ENCODE measurements around the gene FBXL4.

The FBXL4 gene

GRCh38 chr6:98885330-98885729 lies 62.4 kb downstream of the FBXL4 start:
- no peak for DNase-seq

GRCh38 chr6:98880486-98880885 lies 67.3 kb downstream of the FBXL4 start:
- no peak for DNase-seq
- TF ChIP-seq GATA1 (IDR thresholded peaks at IDR 0.05; ENCODE audit: low read depth, low read length) (no peak), POLR2A (IDR thresholded peaks at IDR 0.05; ENCODE audit: low read length) (no peak)

More at GRCh38 chr6:98885330-98885729, 62.4 kb downstream of the FBXL4 start:
- TF ChIP-seq POLR2A (IDR thresholded peaks at IDR 0.05; ENCODE audit: low read length) (no peak), GATA1 (IDR thresholded peaks at IDR 0.05; ENCODE audit: low read depth, low read length) (no peak)

GRCh38 chr6:98877250-98877649 lies 70.5 kb downstream of the FBXL4 start:
- TF ChIP-seq GATA1 (IDR thresholded peaks at IDR 0.05; ENCODE audit: low read depth, low read length) (no peak), POLR2A (IDR thresholded peaks at IDR 0.05; ENCODE audit: low read length) (no peak)
- DNase-seq: no peak

- no peak for DNase-seq
- no peak for TF ChIP-seq POLR2A (IDR thresholded peaks at IDR 0.05; ENCODE audit: low read length)
Observed at GRCh38 chr6:98875375-98875774, 72.4 kb downstream of the FBXL4 start.

- DNase-seq: no peak
- no peak for TF ChIP-seq POLR2A (IDR thresholded peaks at IDR 0.05; ENCODE audit: low read length)
- no peak for TF ChIP-seq GATA1 (IDR thresholded peaks at IDR 0.05; ENCODE audit: low read depth, low read length)
Observed at GRCh38 chr6:98871821-98872220, 75.9 kb downstream of the FBXL4 start.

- no peak for DNase-seq
- TF ChIP-seq POLR2A (IDR thresholded peaks at IDR 0.05; ENCODE audit: low read length): no peak
- TF ChIP-seq GATA1 (IDR thresholded peaks at IDR 0.05; ENCODE audit: low read depth, low read length): no peak
Observed at GRCh38 chr6:98871057-98871456, 76.7 kb downstream of the FBXL4 start.

- no peak for DNase-seq
- TF ChIP-seq POLR2A (IDR thresholded peaks at IDR 0.05; ENCODE audit: low read length): no peak
- TF ChIP-seq GATA1 (IDR thresholded peaks at IDR 0.05; ENCODE audit: low read depth, low read length): no peak
Observed at GRCh38 chr6:98864497-98864896, 83.2 kb downstream of the FBXL4 start.

- no peak for DNase-seq
- no peak for TF ChIP-seq POLR2A (IDR thresholded peaks at IDR 0.05; ENCODE audit: low read length)
- no peak for TF ChIP-seq GATA1 (IDR thresholded peaks at IDR 0.05; ENCODE audit: low read depth, low read length)
Observed at GRCh38 chr6:98848539-98849242, 99.1 kb downstream of the FBXL4 start.

- no peak for DNase-seq
- TF ChIP-seq POLR2A (IDR thresholded peaks at IDR 0.05; ENCODE audit: low read length) (no peak), GATA1 (IDR thresholded peaks at IDR 0.05; ENCODE audit: low read depth, low read length) (no peak)
Observed at GRCh38 chr6:98847779-98848538, 99.8 kb downstream of the FBXL4 start.

GRCh38 chr6:98847416-98847778 lies 100.3 kb downstream of the FBXL4 start:
- no peak for DNase-seq
- TF ChIP-seq POLR2A (IDR thresholded peaks at IDR 0.05; ENCODE audit: low read length): no peak
- no peak for TF ChIP-seq GATA1 (IDR thresholded peaks at IDR 0.05; ENCODE audit: low read depth, low read length)

GRCh38 chr6:98846021-98846380 lies 101.7 kb downstream of the FBXL4 start:
- TF ChIP-seq GATA1 (IDR thresholded peaks at IDR 0.05; ENCODE audit: low read depth, low read length) (no peak), POLR2A (IDR thresholded peaks at IDR 0.05; ENCODE audit: low read length) (no peak)
- DNase-seq: no peak

GRCh38 chr6:98845211-98846020 lies 102.3 kb downstream of the FBXL4 start:
- TF ChIP-seq POLR2A (IDR thresholded peaks at IDR 0.05; ENCODE audit: low read length): no peak
- no peak for TF ChIP-seq GATA1 (IDR thresholded peaks at IDR 0.05; ENCODE audit: low read depth, low read length)
- DNase-seq: peak; percentile 62 to 81

GRCh38 chr6:98844244-98845210 lies 103.2 kb downstream of the FBXL4 start:
- no peak for DNase-seq
- no peak for TF ChIP-seq GATA1 (IDR thresholded peaks at IDR 0.05; ENCODE audit: low read depth, low read length)
- TF ChIP-seq POLR2A (IDR thresholded peaks at IDR 0.05; ENCODE audit: low read length): no peak

Measured in erythroblast (primary cell).